Tibial artery (tissue), 4 donors: ENCODE results near the gene NCKAP1.
"Not testable (repeated sequence)": the region's sequence is repeated elsewhere in the genome, so short reads cannot be mapped to it uniquely, and the experiment has no call there.

Experiments
- DNase-seq, 2 donors: peaks; one replicate each; pipeline ENCODE4 v3.0.0-alpha.2; 2019
- H3K27ac ChIP-seq, 2 donors: fragments of 200-600 bp; sonication (generic) in 1 of 2; 1 replicate in 1 of 2; 2 replicates in 1 of 2; pipeline ENCODE4 v1.5.1; 2018 to 2019; ENCODE audit warnings: mild to moderate bottlenecking in 1 of 2
- H3K27me3 ChIP-seq, 2 donors: fragments of 200-600 bp; sonication (generic) in 1 of 2; one replicate each; pipeline versions ENCODE4 v1.5.1 to v1.6.0; 2016 to 2019
- H3K36me3 ChIP-seq, 3 donors: fragments of 200-600 bp; sonication (generic) in 2 of 3; one replicate each; pipeline ENCODE4 v1.5.1; 2016 to 2019; ENCODE audit warnings: mild to moderate bottlenecking in 2 of 3
- H3K4me1 ChIP-seq, 4 donors: fragments of 200-600 bp; sonication (generic) in 2 of 4; 1 replicate in 3 of 4; 2 replicates in 1 of 4; pipeline ENCODE4 v1.5.1; 2016 to 2019
- H3K4me3 ChIP-seq, 2 donors: fragments of 200-600 bp; sonication (generic) in 1 of 2; 1 replicate in 1 of 2; 2 replicates in 1 of 2; pipeline ENCODE4 v1.5.1; 2018 to 2019; ENCODE audit warnings: mild to moderate bottlenecking in 2 of 2
- H3K9me3 ChIP-seq, 3 donors: fragments of 200-600 bp; sonication (generic) in 1 of 3; one replicate each; pipeline ENCODE4 v1.5.1; 2016 to 2019
- intact Hi-C: fragments of 100-400 bp; cut with DNase I; formaldehyde crosslinking; loops from one replicate; pipeline ENCODE4 v1.15.0; 2023; ENCODE audit warnings: low total_unique reads
- TF ChIP-seq, protein P1 (sequence below), 2 experiments: fragments of 200-600 bp in 1 of 2; fragments of 450-650 bp in 1 of 2; IDR thresholded peaks; one replicate each; pipeline ENCODE4 v1.5.1; 2017 to 2019; ENCODE audit warnings: antibody characterized with exemption in 2 of 2, mild to moderate bottlenecking in 1 of 2, moderate library complexity in 1 of 2

Gene NCKAP1

DNA sequence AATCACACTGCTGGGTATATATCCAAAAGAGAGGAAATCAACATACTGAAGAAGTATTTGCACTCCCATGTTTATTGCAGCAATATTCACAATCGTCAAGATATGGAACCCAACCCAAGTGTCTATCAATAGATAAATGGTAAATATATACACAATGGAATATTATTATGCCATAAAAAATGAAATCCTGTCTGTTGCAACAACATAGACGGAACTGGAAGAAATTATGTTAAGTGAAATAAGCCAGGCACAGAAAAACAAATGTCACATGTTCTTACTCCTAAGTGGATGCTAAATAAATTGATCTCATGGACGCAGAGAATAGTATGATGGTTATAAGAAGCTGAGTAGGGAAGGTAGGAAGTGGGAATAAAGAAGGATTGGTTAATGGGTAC is 65.7 kb downstream of the NCKAP1 start:
- Histone ChIP-seq H3K27me3 (no peaks in the 10 kb centered on the region), H3K4me1 (peaks cover 0 to 26% (median 2%) of the 10 kb centered on the region in 4 donors), H3K9me3 (peaks cover 0 to 3% (median 0%) of the 10 kb centered on the region in 3 donors), H3K4me3 (no peak overlapping the region), H3K36me3 (peaks cover 13 to 36% (median 21%) of the 10 kb centered on the region in 3 donors), H3K27ac (no peak overlapping the region)
- intact Hi-C loops, result loop anchor here (10.0 kb wide), 1 partner anchor 188 kb away; no protein-coding TSS in a partner anchor
- no peak for DNase-seq
- TF ChIP-seq, protein P1, sequence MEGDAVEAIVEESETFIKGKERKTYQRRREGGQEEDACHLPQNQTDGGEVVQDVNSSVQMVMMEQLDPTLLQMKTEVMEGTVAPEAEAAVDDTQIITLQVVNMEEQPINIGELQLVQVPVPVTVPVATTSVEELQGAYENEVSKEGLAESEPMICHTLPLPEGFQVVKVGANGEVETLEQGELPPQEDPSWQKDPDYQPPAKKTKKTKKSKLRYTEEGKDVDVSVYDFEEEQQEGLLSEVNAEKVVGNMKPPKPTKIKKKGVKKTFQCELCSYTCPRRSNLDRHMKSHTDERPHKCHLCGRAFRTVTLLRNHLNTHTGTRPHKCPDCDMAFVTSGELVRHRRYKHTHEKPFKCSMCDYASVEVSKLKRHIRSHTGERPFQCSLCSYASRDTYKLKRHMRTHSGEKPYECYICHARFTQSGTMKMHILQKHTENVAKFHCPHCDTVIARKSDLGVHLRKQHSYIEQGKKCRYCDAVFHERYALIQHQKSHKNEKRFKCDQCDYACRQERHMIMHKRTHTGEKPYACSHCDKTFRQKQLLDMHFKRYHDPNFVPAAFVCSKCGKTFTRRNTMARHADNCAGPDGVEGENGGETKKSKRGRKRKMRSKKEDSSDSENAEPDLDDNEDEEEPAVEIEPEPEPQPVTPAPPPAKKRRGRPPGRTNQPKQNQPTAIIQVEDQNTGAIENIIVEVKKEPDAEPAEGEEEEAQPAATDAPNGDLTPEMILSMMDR (IDR thresholded peaks at IDR 0.05), result no peak

DNA sequence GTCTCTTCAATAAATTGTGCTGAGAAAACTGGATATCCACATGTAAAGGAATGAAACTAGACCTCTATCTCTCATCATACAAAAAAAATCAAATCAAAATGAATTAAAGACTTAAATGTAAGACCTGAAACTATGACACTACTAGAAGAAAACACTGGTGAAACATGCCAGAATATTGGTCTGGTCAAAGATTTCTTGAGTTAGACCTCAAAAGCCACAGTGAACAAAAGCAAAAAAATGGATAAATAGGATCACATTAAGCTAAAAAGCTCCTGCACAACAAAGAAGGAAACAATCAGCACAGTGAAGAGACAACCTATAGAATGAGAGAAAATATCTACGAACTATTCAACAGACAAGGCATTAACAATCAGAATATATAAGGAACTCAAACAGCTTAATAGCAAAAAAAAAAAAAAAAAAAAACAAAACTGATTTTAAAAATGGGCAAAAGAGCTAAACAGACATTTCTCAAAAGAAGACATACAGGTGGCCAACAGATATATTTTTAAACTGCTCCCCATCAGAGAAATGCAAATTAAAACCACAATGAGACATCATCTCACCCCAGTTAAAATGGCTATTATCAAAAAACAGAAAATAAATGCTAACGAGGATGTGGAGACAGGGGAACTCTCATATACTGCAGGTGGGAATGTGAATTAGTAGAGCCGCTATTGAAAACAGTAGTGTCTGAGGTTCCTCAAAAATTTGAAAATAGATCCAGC is 66.3 kb downstream of the NCKAP1 start:
- no peaks in the 10 kb centered on the region for H3K27me3 ChIP-seq
- H3K4me3 ChIP-seq, result no peak overlapping the region
- H3K36me3 ChIP-seq, result peaks cover 9 to 33% (median 16%) of the 10 kb centered on the region in 3 donors
- TF ChIP-seq, protein P1 (IDR thresholded peaks at IDR 0.05), result no peak
- peaks cover 0 to 3% (median 0%) of the 10 kb centered on the region in 3 donors for H3K9me3 ChIP-seq
- no peak for DNase-seq
- H3K27ac ChIP-seq, result no peak overlapping the region
- H3K4me1 ChIP-seq, result peaks cover 0 to 26% (median 2%) of the 10 kb centered on the region in 4 donors
- intact Hi-C loops, result loop anchor here (10.0 kb wide), 1 partner anchor 187 kb away; no protein-coding TSS in a partner anchor

DNA sequence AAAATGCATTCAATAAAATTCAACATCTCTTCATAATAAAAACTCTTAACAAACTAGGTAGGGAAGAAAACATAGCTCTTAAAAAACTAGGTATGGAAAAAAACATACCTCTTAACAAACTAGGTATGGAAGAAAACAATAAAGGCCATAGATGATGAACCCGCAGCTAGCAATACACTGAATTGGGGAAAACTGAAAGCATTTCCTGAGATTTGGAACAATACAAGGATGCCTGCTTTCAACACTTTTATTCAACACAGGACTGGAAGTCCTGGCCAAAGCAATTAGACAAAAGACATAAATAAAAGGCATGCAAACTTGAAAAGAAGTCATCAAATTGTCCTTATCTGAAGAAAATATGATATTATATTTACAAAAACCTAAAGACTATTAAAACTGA is 67.8 kb downstream of the NCKAP1 start:
- no peaks in the 10 kb centered on the region for H3K27me3 ChIP-seq
- H3K27ac ChIP-seq, result no peak overlapping the region
- peaks cover 0 to 27% (median 1%) of the 10 kb centered on the region in 4 donors for H3K4me1 ChIP-seq
- H3K4me3 ChIP-seq, result no peak overlapping the region
- TF ChIP-seq, protein P1 (IDR thresholded peaks at IDR 0.05), result no peak
- peaks cover 9 to 35% (median 23%) of the 10 kb centered on the region in 3 donors for H3K36me3 ChIP-seq
- no peak for DNase-seq
- intact Hi-C loops, result loop anchor here (10.0 kb wide), 1 partner anchor 186 kb away; no protein-coding TSS in a partner anchor
- H3K9me3 ChIP-seq, result peaks cover 0 to 3% (median 0%) of the 10 kb centered on the region in 3 donors

DNA sequence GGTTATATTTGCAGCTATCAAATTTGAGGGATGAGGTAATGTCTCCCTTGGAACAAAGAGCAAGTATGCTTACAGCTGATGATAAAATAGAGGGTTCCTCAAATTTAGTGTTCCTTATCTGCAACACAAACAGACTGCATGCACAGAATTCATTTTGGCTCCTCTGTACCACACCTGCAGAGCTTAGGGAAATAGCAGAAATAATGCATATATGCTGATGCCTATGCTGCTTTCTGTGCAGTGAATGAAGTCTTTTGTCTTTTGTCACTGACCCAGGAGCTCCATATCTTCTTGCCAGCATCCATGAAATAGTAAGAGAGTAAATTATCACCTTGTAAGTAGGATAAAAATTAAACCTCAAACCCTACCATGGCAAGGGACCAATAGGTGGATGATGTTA is 69.8 kb downstream of the NCKAP1 start:
- no peaks in the 10 kb centered on the region for H3K27me3 ChIP-seq
- TF ChIP-seq, protein P1 (IDR thresholded peaks at IDR 0.05), result no peak
- DNase-seq, result no peak
- H3K4me3 ChIP-seq, result no peak overlapping the region
- intact Hi-C loops, result no loop called here
- H3K36me3 ChIP-seq, result peaks cover 22 to 42% (median 37%) of the 10 kb centered on the region in 3 donors
- H3K9me3 ChIP-seq, result peaks cover 0 to 3% (median 0%) of the 10 kb centered on the region in 3 donors
- no peak overlapping the region for H3K27ac ChIP-seq
- peaks cover 0 to 11% (median 2%) of the 10 kb centered on the region in 4 donors for H3K4me1 ChIP-seq

DNA sequence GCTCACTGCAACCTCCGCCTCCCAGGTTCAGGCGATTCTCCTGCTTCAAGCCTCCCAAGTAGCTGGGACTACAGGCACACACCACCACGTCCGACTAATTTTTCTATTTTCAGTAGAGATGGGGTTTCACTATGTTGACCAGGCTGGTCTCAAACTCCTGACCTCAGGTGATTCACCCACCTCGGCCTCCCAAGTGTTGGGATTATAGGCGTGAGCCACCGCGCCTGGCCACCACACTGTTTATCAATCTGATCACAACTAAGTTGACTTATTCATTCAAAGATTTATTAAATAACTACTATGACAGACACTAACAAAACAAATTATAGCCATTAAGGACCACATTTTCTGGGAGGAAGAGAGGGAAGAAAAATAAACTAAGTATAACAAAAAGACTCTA is 71.9 kb downstream of the NCKAP1 start:
- H3K4me3 ChIP-seq, DNase-seq, H3K9me3 ChIP-seq, H3K27me3 ChIP-seq, intact Hi-C loops, H3K27ac ChIP-seq, H3K4me1 ChIP-seq: not testable (repeated sequence)
- H3K36me3 ChIP-seq, result peaks cover 32 to 42% (median 41%) of the 10 kb centered on the region in 3 donors

DNA sequence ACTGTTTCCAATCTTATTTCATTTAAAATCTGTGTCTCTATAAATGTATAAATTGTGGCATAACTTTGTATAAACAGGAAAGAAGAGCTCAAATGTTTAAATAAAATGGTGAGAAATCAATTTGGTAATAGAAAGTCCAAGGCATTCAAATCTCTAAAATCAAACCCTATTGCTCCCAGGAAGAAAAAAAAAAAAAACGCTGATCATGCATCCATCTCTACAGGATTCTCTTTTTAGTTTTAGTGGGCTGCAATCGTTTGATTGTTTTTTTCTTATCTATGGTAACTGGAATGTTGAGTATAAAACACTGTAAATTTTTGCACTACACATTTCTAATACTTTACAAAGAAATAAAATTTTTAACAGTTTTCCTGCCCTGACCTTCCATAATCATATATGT is 75.6 kb downstream of the NCKAP1 start:
- TF ChIP-seq, protein P1 (IDR thresholded peaks at IDR 0.05), result no peak
- H3K36me3 ChIP-seq, result peaks cover 26 to 54% (median 50%) of the 10 kb centered on the region in 3 donors

DNA sequence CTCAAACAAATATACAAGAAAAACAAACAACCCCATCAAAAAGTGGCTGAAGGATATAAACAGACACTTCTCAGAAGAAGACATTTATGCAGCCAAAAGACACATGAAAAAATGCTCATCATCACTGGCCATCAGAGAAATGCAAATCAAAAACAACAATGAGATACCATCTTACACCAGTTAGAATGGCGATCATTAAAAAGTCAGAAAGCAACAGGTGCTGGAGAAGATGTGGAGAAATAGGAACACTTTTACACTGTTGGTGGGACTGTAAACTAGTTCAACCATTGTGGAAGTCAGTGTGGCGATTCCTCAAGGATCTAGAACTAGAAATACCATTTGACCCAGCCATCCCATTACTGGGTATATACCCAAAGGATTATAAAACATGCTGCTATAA is 77.4 kb downstream of the NCKAP1 start:
- H3K27ac ChIP-seq, H3K27me3 ChIP-seq, H3K9me3 ChIP-seq, H3K4me3 ChIP-seq, intact Hi-C loops, DNase-seq: not testable (repeated sequence)
- Histone ChIP-seq H3K36me3 (peaks cover 31 to 55% (median 45%) of the 10 kb centered on the region in 3 donors), H3K4me1 (peaks cover 0 to 23% (median 4%) of the 10 kb centered on the region in 4 donors)

More for the DNA sequence above, 75.6 kb downstream of the NCKAP1 start:
- intact Hi-C loops, result no loop called here
- H3K27me3 ChIP-seq, result no peaks in the 10 kb centered on the region
- no peak for DNase-seq
- H3K9me3 ChIP-seq, result no peaks in the 10 kb centered on the region
- no peak overlapping the region for H3K27ac ChIP-seq
- H3K4me3 ChIP-seq, result no peak overlapping the region
- H3K4me1 ChIP-seq, result peaks cover 0 to 18% (median 4%) of the 10 kb centered on the region in 4 donors
